ENCODE results near the gene UQCRC2. TPM values are rescaled to one million over a fixed set of nuclear protein-coding genes. Genes with fewer than 3 reads are reported as not detected.

Gene UQCRC2
- total RNA-seq, 1 donor from 2014 or later = 713 TPM

Other genes starting within 250 kb of the UQCRC2 start
- 49.6 TPM for gene NPIPB4, start 95.6 kb upstream of the UQCRC2 start, total RNA-seq
- not detected for gene PDZD9, start 47.8 kb downstream of the UQCRC2 start, total RNA-seq
- gene MOSMO, start 54.8 kb downstream of the UQCRC2 start, total RNA-seq = 11.9 TPM
- not detected for gene VWA3A, start 139.2 kb downstream of the UQCRC2 start, total RNA-seq
- gene SDR42E2, start 209.1 kb downstream of the UQCRC2 start, total RNA-seq = not detected

Data from cardiac septum (tissue), 1 donor.